Umbilical cord (tissue), 2 donors: ENCODE results near the gene PPP2R2D. TPM values are rescaled to one million over a fixed set of nuclear protein-coding genes. Genes with fewer than 3 reads are reported as not detected.
A peak's percentile ranks its signal among the peaks of the same experiment; 100 is the strongest.
"Not testable (repeated sequence)": the region's sequence is repeated elsewhere in the genome, so short reads cannot be mapped to it uniquely, and the experiment has no call there.

Experiments
- DNase-seq: peaks from one replicate; pipeline ENCODE4 v3.0.0-alpha.2; 2015; ENCODE audit warnings: low spot score
- total RNA-seq: library from RNA; depleted of rRNA; stranded (reverse); fragments of >200 nt; gene quantifications from one replicate; pipeline ENCODE4 v1.2.3, GENCODE V29; 2014; ENCODE audit warnings: low replicate concordance; ENCODE audit not compliant: insufficient read depth

The PPP2R2D gene
- total RNA-seq, 1 donor from 2014 or later, result 18.3 TPM

DNA sequence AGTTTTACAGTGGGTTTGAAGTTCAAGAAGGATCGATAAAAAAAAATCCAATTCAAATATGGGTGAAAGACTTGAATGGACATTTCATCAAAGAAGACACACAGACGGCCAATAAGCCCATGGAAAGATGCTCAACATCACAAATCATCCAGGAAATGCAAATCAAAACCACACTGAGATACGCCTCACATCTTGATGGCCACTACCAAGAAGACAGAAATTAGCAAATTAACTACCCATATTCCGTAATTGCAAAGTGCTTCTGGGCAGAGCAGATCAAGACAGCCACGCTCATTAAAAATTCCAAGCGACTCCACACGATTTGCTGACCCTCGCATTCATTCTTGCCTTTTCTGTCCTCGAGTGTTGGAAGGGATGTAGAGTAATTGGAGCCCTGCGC is 34.1 kb upstream of the PPP2R2D start:
- DNase-seq, result no peak

DNA sequence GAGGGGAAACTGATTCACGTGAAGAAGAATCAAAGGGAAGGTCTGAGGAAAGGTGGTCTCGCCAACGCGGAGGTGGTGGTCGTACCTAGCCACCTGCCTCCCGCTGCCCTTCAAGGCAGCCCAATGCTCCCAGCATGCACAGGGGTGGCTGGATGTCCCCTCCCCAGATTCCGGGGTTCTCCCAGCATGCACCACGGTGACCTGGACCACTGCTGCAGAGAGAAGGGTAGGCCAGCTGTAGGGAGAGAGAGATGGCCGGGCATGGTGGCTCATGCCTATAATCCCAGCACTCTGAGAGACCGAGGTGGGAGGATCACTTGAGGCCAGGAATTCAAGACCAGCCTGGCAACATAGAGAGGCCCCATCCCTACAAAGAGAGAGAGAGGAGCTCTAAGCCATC is 32.4 kb upstream of the PPP2R2D start:
- no peak for DNase-seq

DNA sequence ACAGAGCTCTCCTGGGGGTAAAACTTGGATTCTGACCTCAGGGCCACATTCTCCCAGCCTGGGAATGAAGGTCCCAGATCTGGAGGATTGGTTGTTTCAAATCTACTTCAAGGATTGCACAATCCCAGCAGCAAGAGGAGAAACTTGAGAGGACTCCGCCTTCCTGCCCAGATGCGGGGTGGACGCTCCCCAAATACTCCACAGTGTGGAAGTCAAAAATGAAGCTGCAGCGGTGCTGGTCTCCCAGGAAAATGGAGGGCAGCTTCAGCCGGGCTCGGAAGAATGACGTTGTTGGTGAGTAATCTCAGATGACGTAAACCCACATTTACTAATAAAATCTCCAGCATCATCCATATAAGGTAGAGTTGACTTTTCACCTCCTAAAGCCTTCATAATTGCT is 31.5 kb upstream of the PPP2R2D start:
- no peak for DNase-seq

DNA sequence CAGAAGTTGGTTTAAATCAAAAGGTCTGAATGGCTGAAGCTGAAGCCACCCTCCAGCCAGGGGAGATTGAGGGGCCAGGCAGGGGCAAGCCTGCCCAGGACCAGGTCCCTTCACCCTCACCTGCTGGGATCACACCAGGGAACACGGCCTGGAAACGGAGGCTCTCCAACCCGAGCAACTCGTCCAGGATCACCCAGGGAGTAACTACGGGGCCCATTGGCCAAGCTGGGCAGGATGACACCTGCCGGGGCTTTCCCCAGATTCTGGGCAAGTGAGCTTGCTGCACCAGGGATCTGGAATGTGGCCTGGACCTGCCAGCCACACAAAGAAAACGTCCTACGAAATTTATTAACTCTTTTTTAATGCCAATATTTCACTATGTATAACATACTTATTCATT is 30.4 kb upstream of the PPP2R2D start:
- DNase-seq, result no peak

DNA sequence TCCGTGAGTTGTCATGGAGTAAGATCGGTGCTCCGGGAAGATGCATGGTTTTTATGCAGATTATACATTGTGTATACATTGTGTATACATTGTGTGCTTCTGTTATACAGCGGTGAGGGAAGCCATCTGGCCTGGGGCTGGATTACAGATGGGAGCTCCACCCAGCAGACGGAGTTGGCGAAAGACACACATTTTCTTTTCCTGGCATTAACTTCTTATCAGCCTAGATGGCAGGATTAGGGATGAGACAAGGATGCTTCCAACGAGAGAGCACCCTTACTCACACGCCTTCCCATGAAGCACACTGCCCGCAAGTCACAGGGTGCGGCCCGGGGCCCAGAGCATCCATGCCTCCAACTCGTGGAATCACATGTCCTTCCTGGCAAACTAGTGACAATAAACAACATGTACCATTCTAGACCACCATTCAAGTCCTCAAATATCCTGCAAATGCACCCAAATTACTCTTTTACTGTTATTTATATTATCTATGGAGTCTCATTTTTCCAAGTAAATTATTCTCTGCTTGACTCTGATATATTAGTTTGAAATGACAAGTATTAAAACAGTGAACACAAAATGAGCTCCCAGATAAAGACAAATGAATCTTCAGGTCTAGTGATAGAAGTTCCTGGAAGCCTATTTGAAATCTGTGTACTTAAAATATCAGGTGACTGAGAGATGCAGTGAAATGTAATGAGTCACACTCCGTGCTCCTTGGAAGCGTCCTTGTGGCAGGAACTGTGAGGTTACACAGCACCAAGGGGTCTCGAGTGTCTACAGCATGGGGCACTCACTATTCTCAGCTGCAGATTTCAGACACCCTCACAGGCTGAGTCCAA is 29.8 kb upstream of the PPP2R2D start:
- peak; percentile 23 for DNase-seq

DNA sequence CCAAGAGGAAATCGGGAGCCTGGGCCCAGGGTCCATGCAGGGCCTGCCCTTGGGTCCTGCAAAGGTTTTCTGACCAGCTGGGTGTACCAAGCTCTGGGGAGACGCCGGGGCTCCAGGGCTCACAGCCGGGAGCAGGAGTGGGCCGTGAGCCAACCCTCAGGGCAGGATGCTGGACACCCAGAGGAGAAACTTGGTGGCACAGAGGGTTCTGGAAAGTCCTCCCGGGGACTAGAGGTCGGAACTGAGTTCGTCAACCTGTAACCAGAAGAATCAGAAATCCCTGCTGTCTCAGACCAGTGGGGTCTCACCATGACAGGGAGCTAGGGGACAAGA is 29.2 kb upstream of the PPP2R2D start:
- no peak for DNase-seq

DNA sequence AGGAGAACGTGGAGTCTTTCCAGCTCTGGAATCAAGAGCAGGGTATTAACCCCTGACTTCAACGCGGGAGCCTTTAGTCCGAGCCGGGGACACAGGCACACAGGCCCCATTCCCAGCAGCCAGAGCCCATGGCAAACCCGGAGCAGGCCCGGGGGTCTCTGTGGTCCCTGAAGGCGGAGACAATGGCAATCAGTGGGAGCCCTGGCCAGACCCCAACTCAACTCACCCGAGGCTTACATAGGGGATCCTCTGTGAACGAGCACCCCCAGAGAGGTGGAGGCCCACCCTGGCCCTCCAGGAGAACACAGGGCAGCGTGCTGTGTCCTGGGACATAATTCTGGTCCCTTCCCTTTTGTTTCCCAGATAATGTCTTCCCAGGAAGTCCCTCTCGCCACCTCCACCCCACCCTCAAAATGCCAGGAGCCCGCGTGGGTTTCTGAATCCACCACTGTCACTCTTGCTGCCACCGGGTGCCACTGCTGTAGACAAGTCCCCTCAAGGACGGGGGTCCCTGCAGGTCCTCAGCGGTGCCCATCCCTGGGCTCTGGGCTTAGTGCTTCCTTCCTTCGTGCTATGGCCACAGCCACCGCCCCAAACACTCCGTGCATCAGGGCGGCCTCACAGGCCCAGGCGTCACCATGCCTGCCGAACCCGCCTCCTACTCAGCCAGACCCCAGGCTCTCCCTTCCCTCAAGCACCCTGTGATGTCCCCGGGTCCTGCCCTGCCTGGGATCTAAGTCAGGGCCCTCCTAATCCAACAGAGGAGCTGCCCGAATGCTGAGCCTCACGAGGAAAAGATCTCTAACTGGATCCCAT is 28.6 kb upstream of the PPP2R2D start:
- DNase-seq, result no peak

DNA sequence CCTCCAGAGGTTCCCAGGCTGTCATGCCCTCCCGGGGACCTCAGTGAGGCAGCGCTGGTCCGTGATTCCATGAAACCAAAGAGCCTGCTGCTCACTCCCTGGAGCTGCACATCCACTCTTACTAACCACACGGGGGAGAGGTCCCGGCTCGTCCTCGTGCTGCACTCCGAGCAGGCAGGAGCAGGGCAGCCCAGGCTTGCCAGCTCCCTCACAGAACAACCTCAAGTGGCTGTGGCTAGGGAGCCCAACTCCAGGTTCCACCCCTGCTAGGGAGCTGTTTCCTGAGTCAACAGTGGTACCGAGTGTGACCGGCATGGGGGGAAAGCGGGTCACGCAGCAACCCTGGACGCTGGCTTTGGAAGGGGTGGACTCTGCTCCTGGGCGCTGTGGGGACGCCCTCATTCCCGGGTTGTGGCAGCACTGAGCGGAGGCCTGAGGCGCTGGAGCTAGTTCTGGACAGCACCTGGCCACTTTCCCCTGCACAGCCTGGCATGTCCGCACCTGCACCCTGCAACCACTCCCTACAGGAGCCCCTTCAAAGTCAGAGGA is 27.9 kb upstream of the PPP2R2D start:
- no peak for DNase-seq

DNA sequence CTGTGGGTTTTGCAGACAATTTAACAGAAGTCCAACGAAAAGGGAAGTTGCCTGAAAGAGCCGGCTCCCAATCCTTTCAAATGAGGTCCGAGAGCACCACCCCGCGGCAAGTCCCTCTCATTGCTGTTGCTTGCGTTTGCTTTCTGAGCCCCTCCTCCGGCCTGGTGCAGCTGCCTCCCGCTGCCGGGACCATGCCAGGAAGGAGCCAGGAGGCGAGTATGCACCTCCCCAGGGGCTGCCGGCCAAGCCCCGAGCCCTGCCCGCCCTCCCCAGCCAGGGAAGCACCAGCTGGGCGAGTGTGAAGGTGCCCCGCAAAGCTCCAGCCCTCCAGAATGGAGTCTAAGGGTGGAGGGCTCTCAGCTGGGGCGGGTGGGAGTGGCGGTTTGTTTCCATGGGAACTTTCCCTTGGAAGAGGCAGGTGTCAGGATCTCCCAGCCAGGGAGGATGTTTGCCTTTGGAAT is 25.8 kb upstream of the PPP2R2D start:
- peak; percentile 85 for DNase-seq

DNA sequence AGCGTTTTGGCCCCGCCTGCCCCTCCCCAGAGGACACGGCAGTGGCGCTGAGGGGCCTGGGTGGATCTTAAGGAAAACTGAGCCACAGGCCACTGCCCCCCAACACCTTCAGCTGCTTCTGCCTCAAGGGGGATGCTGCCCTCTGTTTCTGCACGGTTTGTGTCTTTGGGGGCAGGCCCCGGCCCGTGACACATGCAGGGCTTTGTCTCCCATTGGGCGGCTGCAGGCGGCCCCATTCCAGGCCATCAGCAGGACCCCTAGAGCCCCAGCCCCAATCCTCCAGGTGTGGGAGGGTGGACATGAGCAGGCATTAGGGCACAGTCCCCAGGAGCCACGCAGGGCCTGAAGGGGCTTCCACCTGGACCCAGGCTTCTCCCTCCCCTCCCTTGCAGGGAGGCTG is 25.3 kb upstream of the PPP2R2D start:
- DNase-seq, result no peak

DNA sequence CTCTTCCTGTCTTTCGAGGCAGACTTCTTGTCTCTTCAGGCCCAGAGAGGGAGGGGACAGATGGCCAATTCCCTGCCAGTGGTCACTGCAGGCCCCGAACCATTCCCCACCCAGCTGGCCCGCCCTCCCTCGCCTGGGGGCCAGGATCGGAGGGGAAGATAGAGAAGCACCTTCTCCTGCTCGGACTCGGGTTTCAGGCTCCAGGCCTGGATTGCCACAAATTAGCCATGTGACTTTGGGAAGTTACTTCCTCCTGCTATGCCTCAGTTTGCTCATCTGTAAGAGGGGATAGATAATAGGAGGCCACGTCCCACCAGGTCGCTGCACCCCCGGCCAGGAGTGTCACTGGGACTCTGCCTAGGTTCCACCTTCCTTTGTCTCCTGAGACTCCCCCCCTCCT is 24.8 kb upstream of the PPP2R2D start:
- no peak for DNase-seq

DNA sequence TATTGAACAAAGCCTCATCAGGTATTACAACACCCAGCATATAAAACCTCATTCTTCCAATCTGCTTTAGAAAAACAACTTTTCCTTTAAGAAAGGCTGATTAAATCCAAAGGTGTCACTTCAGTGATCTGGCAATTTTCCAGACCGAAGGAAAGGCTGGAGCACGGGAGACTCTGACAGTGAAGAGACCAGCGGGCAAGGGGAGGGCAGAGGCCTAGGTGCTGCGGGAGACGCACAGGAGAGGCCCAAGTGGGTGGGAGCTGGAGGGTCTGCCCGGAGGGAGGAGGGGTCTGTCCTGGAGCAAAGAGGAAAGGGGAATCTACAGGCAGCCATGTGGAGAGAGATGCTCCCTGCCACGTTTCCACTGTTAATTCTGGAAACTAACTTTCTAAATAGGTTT is 24.3 kb upstream of the PPP2R2D start:
- no peak for DNase-seq

DNA sequence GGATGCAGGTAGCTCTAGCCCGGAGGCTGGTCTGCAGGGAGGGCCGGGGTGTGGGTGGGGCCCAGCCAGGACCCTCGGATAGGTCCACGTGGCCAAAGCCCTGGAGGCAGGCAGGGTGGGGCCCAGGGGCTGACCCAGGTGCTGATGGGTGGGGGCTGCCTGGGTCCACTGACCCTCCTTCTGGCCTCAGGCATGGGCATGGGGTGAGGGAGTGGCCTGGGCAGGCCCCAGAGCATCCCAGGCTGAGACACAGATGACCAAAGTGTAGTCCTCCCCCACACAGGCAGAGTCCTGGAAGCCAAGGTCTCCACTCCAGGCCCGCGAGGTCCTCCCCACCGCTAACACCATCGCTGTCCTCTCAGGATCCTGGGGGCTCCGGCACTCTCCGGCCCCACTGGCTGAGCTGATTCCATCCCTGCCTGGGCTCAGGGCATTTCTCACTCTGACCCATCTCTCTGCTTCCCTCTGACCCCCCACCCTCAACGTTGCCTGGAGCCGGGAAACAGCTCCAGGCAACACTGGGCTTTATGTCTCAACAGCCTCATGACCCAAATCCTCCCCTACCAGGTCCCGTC is 20.7 kb upstream of the PPP2R2D start:
- no peak for DNase-seq

DNA sequence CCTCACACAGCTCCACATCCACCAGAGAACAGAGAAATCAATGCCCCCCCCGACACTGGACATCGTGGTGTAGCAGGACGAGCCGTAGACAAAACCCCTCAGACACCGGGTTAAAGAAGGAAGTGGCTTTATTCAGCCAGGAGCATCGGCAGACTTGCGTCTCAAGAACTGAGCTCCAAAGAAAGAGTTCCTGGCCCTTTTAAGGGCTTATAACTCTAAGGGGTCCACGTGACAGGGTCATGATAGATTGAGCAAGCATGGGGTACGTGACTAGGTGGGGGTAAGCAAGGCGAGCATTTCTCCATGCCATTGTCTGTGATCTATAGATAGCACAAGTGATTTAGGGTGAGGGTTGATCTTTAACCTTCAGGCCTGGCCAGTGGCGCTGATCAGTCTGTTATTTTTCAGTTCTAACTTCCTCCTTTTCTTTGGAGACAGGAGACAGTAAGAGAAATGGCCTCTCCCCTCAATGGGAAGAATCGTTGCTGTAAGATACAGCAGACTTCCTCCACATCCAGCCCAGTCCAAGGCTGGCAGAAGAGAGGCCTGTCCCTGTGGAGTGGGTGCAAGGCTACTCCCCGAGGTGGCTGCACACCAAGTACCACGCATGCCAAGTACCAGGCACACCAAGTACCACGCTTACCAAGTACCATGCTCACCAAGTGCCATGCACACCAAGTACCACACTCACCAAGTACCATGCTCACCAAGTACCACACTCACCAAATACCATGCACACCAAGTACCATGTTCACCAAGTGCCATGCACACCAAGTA is 19.5 kb upstream of the PPP2R2D start:
- no peak for DNase-seq

DNA sequence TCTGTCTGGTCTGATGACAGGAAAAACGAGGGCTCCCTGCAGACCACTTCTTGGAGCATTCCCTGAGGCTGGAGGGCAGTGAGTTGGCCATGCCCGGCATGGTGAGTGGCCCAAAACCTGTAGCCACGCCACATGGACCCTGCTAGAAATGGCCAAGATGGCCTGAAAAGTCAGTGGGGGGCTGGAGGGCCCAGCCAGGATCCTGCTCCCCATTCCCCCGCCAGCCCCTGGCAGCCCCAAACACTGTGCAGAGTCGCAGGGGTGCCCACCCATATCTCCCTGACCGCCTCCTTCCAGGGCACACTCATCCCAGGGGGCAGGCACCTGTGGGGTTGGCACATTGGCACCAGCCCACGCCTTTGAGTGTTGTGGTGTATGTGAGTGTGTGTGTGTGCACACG is 18.7 kb upstream of the PPP2R2D start:
- no peak for DNase-seq

DNA sequence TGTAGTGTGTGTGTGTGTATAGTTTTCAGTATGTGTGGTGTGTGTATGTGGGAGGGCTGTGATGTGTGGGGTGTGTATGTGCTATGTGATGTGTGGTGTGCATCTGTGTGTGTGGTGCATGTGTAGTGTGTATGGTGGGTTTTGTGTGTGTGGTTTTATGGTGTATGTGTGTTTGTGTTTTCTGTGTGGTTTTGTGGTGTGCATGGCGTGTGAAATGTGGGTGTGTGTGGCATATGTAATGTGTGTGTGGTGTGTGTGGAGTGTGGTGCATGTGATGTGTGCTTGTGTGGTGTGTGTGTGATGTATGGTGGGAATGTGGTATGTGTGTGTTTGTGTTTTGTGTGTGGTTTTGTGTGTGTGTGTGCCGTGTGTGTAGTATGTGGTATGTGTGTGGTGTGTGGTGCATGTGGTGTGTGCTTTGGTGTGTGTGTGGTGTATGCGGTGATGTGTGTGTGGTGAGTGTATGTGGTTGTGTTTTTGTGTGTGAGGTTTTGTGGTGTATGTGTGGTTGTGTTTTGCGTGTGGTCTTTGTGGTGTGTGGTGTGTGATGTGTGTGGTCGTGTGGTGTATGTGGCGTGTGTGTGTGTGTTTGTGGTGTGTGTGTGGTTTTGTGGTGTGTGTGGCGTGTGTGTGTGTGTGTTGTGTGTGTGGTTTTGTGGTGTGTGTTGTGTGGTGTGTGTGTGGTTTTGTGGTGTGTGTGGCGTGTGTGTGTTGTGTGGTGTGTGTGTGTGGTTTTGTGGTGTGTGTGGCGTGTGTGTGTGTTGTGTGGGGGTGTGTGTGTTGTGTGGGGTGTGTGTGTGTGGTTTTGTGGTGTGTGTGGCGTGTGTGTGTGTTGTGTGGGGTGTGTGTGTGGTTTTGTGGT is 18.0 kb upstream of the PPP2R2D start:
- no peak for DNase-seq

DNA sequence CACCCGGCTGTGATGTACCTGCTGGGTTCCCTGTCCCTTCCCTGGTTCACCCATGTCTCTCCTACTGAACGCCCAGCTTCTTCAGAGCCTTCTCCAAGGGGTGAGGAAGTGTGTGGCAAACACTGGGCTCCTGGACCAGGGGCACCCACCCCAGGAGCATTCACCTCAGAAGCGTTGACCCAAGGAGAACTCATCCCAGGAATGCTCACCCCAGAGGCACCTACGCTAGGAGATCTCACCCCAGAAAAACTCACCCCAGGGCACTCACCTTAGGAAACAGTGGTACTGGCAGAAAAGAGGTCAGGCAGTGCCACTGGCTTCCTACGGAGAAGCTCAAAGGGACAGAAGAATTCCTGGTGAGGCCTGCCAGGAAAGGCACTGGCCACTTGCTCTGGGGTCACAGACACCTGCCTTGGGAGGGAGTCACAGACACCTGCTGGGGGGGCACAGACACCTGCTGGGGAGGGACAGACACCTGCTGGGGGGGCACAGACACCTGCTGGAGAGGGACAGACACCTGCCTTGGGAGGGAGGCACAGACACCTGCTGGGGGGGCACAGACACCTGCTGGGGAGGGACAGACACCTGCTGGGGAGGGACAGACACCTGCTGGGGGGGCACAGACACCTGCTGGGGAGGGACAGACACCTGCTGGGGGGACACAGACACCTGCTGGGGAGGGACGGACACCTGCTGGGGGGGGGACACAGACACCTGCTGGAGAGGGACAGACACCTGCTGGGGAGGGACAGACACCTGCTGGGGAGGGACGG is 17.0 kb upstream of the PPP2R2D start:
- not testable (repeated sequence) for DNase-seq

DNA sequence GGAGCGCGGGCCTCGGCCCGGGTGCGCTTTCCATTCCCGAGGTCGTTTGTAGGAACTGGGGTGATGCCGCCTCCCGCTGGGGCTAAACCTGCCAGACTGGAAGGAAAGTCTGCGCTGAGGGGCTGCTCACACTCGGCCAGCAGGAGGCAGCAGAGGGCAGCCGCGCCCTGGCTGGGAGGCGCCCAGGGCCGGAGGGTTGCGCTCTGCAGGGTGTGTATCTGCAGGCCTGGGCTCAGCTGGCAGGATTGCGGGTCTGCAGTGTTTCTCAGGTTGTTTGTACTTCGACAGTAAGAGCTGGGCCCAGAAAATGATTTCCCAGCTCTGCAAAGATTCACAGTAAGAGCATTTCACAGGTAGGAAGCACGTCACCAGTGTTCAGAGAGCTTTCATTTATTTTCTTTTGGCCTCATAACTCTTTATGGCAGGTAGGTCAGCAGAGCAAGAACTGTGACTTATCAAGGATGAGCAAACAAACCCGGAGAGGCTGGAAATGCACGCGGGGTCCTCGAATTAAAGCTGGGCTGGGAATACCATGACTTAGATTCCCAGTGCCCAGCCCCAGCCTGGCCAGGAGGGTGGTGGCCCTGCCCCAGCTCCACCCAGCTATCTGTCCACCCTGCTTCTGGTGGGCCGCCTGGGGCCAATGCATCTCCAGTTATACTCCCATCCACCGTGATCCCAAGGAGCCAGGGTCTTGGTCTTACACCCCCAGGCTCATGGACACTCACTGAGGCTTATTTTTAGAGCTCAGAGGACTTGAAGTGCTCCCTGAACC is 15.2 kb upstream of the PPP2R2D start:
- peak; percentile 53 for DNase-seq

DNA sequence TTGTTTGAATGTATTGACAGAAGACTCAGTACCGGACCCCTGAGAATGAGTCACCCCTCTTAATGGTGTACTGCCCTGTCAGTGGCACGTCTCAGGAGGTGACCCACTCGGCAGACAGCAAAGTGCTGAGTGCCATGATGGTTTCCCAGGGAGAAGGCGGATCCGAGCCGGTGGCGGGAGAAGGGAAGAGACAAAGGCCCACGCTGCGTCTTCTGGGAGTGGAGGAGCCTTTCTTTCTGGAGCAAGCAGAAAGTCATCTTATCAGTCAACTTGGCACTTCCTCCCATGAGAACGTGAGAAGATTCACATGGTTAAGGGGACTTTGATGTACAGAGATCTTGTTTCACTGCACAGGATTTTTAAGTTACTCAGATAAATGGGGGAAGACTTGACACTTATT is 14.6 kb upstream of the PPP2R2D start:
- no peak for DNase-seq
